Mucosa of descending colon (tissue), 3 donors: ENCODE measurements around the gene ARF1. TPM values are rescaled to one million over a fixed set of nuclear protein-coding genes. Genes with fewer than 3 reads are reported as not detected.

Experiments
- ATAC-seq: fragments of 200-7000 bp; cut with Tn5 transposase; one replicate; pipeline ENCODE4 v1.9.1; 2020; ENCODE audit warnings: mild to moderate bottlenecking, moderate library complexity
- DNase-seq, 3 donors: peaks; one replicate each; pipeline ENCODE4 v3.0.0-alpha.2; 2020
- H3K36me3 ChIP-seq: fragments of 200-600 bp; one replicate; pipeline ENCODE4 v1.8.0; 2021; ENCODE audit warnings: low read depth, mild to moderate bottlenecking
- H3K4me1 ChIP-seq: fragments of 200-600 bp; one replicate; pipeline ENCODE4 v1.8.0; 2021; ENCODE audit warnings: low read depth, mild to moderate bottlenecking
- H3K4me3 ChIP-seq: fragments of 200-600 bp; one replicate; pipeline ENCODE4 v1.8.0; 2021; ENCODE audit warnings: mild to moderate bottlenecking
- H3K9me3 ChIP-seq: fragments of 200-600 bp; one replicate; pipeline ENCODE4 v1.8.0; 2021; ENCODE audit warnings: mild to moderate bottlenecking
- intact Hi-C, 2 donors: fragments of 100-400 bp; cut with DNase I in 1 of 2; cut with micrococcal nuclease in 1 of 2; formaldehyde crosslinking; loops; one replicate each; pipeline versions ENCODE4 v1.11.0 to v1.11.1; 2022; cut with DNase I, micrococcal nuclease
- long read RNA-seq, 2 donors: library from polyadenylated mRNA; unstranded; transcript quantifications; one replicate each; pipeline ENCODE4 v2.0.0, GENCODE V29; 2019 to 2021
- total RNA-seq, 3 donors: library from RNA; stranded (reverse); fragmentation: NEBNext Ultra II Directional in 2 of 3; extraction: Animal tissue kit (Norgen Biotek cat#: 25700) in 2 of 3; gene quantifications; one replicate each; pipeline versions ENCODE4 v1.2.1 to v1.2.4, GENCODE V29; 2021 to 2023
- TF ChIP-seq, protein P1 (sequence below): fragments of 200-600 bp; IDR thresholded peaks from one replicate; pipeline ENCODE4 v1.8.0; 2022; ENCODE audit warnings: antibody characterized with exemption, mild to moderate bottlenecking
- donor health status: DM: no; HTN: no; CAD: no; lungs with moderate emphysema.
- donor health status: DM: no; HTN: no; CAD: no.
- donor health status: DM: no; HTN: yes; CAD: no.

ARF1 gene
- total RNA-seq, result 100 to 1,000 TPM; 339 to 490 (median 479) TPM
- long read RNA-seq, donor 1, transcript ARF1-213 (5 exons, 1,972 nt), result minor isoform, 9 of 625 reads
- long read RNA-seq, donor 1, transcript ARF1-201 (5 exons, 1,888 nt), result major isoform, 543 of 625 reads
- long read RNA-seq, donor 1, partial matches to known transcripts, result 29 of 625 reads
- long read RNA-seq, donor 1, other reads (novel, unspliced or antisense), result 38 of 625 reads
- long read RNA-seq, donor 2, transcript ARF1-210 (5 exons, 597 nt), result minor isoform, 7 of 848 reads
- long read RNA-seq, donor 2, transcript ARF1-213 (5 exons, 1,972 nt), result minor isoform, 18 of 848 reads
- long read RNA-seq, donor 2, transcript ARF1-201 (5 exons, 1,888 nt), result major isoform, 764 of 848 reads
- long read RNA-seq, donor 2, partial matches to known transcripts, result 31 of 848 reads
- long read RNA-seq, donor 2, other reads (novel, unspliced or antisense), result 26 of 848 reads

DNA sequence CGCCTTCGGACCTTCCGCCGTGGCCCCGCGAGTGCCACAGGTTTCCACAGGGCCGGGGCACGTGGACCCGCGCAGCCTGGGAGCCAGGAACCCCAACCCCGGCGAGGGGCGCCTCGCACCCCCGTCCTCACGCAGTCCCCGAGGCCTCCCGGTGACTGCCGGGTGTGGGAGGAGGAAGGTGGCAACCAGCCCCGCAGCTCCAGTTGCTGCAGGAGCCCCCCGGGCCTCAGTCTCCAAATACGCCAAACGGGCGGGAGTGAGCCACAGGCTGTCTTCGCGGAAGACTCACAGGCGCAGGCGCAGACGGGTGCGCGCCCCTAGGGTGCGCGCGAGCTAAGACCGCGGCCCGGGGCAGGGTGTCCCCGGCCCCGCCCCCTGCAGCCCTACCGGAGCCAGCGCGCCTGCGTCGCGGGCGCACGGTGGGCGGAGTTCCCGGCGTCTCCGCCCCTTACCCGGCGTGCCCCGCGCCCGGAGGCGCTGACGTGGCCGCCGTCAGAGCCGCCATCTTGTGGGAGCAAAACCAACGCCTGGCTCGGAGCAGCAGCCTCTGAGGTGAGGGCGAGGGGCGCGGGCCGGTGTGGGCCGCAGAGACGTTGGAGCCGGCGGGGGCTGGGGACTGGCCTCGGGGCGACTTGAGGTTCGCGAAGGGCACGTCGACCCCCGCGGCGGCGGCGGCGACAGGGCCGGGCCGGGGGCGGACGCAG is at the start of gene ARF1:
TSS of gene ARF1 (plus strand) at position 495 of the 704 bp plus-strand sequence. CDS start 14,407 bp downstream, outside the sequence.
- peak; percentile 92 to 96 (median 96) for DNase-seq
- H3K4me1 ChIP-seq, result peaks cover 39% of the 10 kb centered on the region
- ATAC-seq, result peak; percentile 93
- intact Hi-C loops, result no loop called here
- H3K9me3 ChIP-seq, result no peaks in the 10 kb centered on the region
- peak within 1 kb of the TSS; percentile 100 for H3K4me3 ChIP-seq
- no peaks in the 10 kb centered on the region for H3K36me3 ChIP-seq
- TF ChIP-seq, protein P1, sequence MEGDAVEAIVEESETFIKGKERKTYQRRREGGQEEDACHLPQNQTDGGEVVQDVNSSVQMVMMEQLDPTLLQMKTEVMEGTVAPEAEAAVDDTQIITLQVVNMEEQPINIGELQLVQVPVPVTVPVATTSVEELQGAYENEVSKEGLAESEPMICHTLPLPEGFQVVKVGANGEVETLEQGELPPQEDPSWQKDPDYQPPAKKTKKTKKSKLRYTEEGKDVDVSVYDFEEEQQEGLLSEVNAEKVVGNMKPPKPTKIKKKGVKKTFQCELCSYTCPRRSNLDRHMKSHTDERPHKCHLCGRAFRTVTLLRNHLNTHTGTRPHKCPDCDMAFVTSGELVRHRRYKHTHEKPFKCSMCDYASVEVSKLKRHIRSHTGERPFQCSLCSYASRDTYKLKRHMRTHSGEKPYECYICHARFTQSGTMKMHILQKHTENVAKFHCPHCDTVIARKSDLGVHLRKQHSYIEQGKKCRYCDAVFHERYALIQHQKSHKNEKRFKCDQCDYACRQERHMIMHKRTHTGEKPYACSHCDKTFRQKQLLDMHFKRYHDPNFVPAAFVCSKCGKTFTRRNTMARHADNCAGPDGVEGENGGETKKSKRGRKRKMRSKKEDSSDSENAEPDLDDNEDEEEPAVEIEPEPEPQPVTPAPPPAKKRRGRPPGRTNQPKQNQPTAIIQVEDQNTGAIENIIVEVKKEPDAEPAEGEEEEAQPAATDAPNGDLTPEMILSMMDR, result peak; percentile 18

DNA sequence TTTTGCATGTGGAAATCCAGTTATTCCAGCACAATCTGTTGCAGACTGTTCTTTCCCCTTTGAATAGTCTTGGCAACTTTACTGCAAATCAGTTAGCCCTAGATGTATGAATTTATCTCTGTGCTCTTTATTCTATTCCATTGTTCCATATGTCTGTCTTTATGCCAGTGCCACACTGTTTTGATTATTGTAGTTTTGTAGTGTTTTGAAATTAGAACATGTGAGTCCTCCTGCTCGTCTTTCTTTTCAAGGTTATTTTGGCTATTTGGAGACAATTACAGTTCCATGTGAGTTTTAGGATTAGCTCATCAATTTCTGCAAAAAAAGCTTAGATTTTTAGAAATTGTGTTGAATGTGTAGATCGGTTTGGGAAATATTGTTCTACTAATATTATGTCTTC is 49.1 kb upstream of the ARF1 start:
- DNase-seq (no peak), ATAC-seq (no peak)
- Histone ChIP-seq H3K4me1 (peaks cover 3% of the 10 kb centered on the region), H3K4me3 (no peak overlapping the region), H3K9me3 (no peaks in the 10 kb centered on the region), H3K36me3 (no peaks in the 10 kb centered on the region)
- intact Hi-C loops, result no loop called here
- TF ChIP-seq, protein P1, result no peak

DNA sequence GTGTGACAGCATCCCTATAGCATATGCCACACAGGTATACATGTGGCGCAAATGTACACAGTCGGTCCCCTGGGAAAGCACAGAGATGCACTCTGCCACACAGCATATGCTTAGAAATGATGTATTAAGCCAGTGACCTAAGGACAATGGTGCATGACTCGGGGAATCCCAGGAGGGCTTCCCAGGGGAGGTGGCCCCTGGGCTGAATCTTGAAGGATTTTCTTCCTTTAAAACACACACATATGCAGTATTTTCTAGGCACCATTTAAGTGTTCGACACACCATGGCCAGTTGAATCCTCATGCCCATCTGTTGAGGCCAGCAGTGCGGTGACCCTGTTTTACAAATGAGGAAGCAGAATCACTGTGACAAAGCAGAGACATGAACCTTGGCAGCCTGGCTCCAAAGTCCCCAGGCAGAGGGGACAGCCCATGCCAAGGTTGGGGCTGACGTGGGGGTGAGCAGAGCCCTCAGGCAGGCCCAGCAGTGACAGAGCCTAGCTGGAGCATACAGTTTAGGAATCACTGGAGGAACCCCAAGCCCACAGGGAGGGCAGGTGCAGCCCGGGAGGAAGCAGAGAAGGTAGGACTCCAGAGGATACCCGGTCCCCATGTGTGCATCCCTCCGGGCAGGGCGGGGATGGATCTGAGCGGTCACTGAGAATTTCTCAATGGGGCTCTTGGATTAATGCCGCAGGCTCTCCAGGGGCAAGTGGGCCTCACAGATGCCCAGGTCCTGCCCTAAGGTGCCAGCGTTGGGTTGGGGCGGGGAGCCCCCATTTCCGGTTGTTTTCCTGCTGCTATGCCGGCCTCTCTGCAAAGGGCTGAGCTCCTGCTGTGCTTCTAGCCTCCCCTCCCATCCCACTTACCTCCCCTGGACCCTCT is 47.3 kb upstream of the ARF1 start:
- intact Hi-C loops, result no loop called here
- H3K4me1 ChIP-seq, result peaks cover 3% of the 10 kb centered on the region
- no peak overlapping the region for H3K4me3 ChIP-seq
- H3K9me3 ChIP-seq, result no peaks in the 10 kb centered on the region
- TF ChIP-seq, protein P1, result no peak
- peak in 2 of 3 donors; percentile 7 to 19 for DNase-seq
- no peak for ATAC-seq
- no peaks in the 10 kb centered on the region for H3K36me3 ChIP-seq

DNA sequence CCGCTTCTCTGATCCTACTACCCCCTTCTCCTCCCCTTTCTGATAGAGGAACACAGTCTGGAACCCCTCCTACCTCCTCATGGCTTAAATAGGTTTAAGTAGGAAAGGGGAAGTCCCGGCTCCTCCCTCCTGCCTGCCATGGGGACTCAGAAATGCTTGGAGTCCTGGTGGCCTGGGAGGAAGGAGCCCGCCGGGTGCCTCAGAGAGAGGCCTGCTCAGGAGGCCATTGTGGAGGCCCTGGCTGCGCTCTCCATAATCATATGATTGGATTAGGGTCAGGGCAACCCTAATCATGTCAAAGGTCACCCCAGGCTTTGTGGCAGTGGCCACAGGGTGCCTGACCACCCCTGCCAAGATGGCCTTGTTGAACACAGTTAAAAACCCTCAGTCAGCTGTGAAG is 46.7 kb upstream of the ARF1 start:
- H3K9me3 ChIP-seq, result no peaks in the 10 kb centered on the region
- H3K36me3 ChIP-seq, result no peaks in the 10 kb centered on the region
- intact Hi-C loops, result no loop called here
- H3K4me3 ChIP-seq, result no peak overlapping the region
- DNase-seq (peak in 1 of 3 donors; percentile 22), ATAC-seq (no peak)
- H3K4me1 ChIP-seq, result peaks cover 3% of the 10 kb centered on the region
- TF ChIP-seq, protein P1, result no peak

DNA sequence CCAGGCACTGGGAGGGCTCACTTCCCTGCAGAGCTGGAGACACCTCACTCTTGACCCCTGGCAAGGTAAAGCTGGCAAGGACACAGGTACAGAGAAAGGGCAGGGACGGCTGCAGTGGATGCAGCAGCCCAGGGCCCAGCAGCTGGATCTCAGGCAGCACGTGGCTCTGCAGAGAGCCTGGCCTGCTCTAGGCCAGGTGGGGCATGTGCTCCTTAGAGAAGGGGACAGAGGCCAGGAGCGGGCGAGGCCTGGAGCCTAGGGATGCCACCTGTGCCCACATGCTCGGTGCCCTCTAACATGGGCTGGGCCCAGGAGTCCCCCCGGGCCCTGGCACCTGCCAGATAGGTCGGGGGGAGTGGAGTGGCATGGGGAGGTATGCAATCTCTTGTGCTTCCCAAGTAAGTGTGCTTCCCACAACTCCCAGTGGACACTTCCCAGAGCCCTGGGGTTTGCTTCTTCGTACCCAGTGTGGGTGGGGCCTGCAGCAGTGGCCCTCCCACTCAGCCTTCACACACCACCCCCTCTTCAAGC is 45.7 kb upstream of the ARF1 start:
- H3K4me3 ChIP-seq, result no peak overlapping the region
- intact Hi-C loops, result no loop called here
- no peaks in the 10 kb centered on the region for H3K36me3 ChIP-seq
- peaks cover 3% of the 10 kb centered on the region for H3K4me1 ChIP-seq
- DNase-seq, result peak in 2 of 3 donors; percentile 8 to 37
- TF ChIP-seq, protein P1, result no peak
- ATAC-seq, result no peak
- H3K9me3 ChIP-seq, result no peaks in the 10 kb centered on the region
